Ovary (tissue), 3 donors: ENCODE results near the gene TRAF3IP1.
"Not testable (repeated sequence)": the region's sequence is repeated elsewhere in the genome, so short reads cannot be mapped to it uniquely, and the experiment has no call there.

Source experiments
- CTCF ChIP-seq, 3 donors: fragments of 450-650 bp in 2 of 3; fragments of 200-600 bp in 1 of 3; IDR thresholded peaks; one replicate each; pipeline versions ENCODE4 v1.5.1 to v1.8.0; 2016 to 2022; ENCODE audit warnings: antibody characterized with exemption in 3 of 3, mild to moderate bottlenecking in 1 of 3
- POLR2A ChIP-seq: fragments of 450-650 bp; IDR thresholded peaks from one replicate; pipeline ENCODE4 v1.6.1; 2017; ENCODE audit warnings: antibody characterized with exemption, mild to moderate bottlenecking, moderate library complexity
- donor health status: DM: no; HTN: no; CAD: no.

- TF ChIP-seq CTCF (IDR thresholded peaks at IDR 0.05); POLR2A: not testable (repeated sequence)
Observed at GRCh38 chr2:238405217-238405555, 84.9 kb downstream of the TRAF3IP1 start.
